OCI-LY1 (cell line): ENCODE results near the gene LEKR1.

Experiments used
- H2AFZ ChIP-seq: fragments of 200-600 bp; sonication (generic), shearing (Covaris generic); 2 replicates; pipeline ENCODE4 v1.6.0; 2014; ENCODE audit warnings: antibody characterized with exemption, mild to moderate bottlenecking, low read length
- H3F3A ChIP-seq: fragments of 200-600 bp; sonication (generic), shearing (Covaris generic); 2 replicates; pipeline ENCODE4 v1.6.0; 2014; ENCODE audit warnings: mild to moderate bottlenecking, antibody characterized with exemption, low read length, moderate library complexity; ENCODE audit not compliant: insufficient read depth
- H3K27ac ChIP-seq: fragments of 200-600 bp; sonication (generic); 2 replicates; pipeline ENCODE4 v1.5.1; 2014; ENCODE audit warnings: low read length, mixed run types, mild to moderate bottlenecking, low read depth; ENCODE audit not compliant: poor library complexity, severe bottlenecking
- H3K27me3 ChIP-seq: fragments of 200-600 bp; sonication (generic); 2 replicates; pipeline ENCODE4 v1.6.0; 2014; ENCODE audit warnings: antibody characterized with exemption, mild to moderate bottlenecking, low read length, moderate library complexity; ENCODE audit not compliant: insufficient read depth
- H3K36me3 ChIP-seq: fragments of 200-600 bp; sonication (generic); 2 replicates; pipeline ENCODE4 v1.6.1; 2014; ENCODE audit warnings: mild to moderate bottlenecking, antibody characterized with exemption, low read length, moderate library complexity, mixed read lengths; ENCODE audit not compliant: insufficient read depth
- H3K4me1 ChIP-seq: fragments of 200-600 bp; sonication (generic); 2 replicates; pipeline ENCODE4 v1.5.1; 2014; ENCODE audit warnings: mild to moderate bottlenecking, low read length, moderate library complexity; ENCODE audit not compliant: insufficient read depth, severe bottlenecking
- H3K4me2 ChIP-seq: fragments of 200-600 bp; sonication (generic), shearing (Covaris generic); 2 replicates; pipeline ENCODE4 v1.6.1; 2014; ENCODE audit warnings: low read length
- H3K4me3 ChIP-seq: fragments of 200-600 bp; sonication (generic); 2 replicates; pipeline ENCODE4 v1.5.1; 2014; ENCODE audit warnings: low read length, low read depth, mild to moderate bottlenecking, mixed read lengths; ENCODE audit not compliant: poor library complexity, severe bottlenecking
- H3K79me2 ChIP-seq: fragments of 200-600 bp; shearing (Covaris generic); 2 replicates; pipeline ENCODE4 v1.6.1; 2016; ENCODE audit warnings: mixed run types, low read length, mixed read lengths; ENCODE audit not compliant: insufficient read depth
- H3K9ac ChIP-seq: fragments of 200-600 bp; sonication (generic), shearing (Covaris generic); 2 replicates; pipeline ENCODE4 v1.6.1; 2014; ENCODE audit warnings: mild to moderate bottlenecking, low read length, mixed read lengths
- H3K9me2 ChIP-seq: fragments of 200-600 bp; sonication (generic), shearing (Covaris generic); 2 replicates; pipeline ENCODE4 v1.6.1; 2014; ENCODE audit warnings: low read depth, mild to moderate bottlenecking, low read length, mixed read lengths
- H3K9me3 ChIP-seq: fragments of 200-600 bp; shearing (Covaris generic); 2 replicates; pipeline ENCODE4 v1.6.1; 2014; ENCODE audit warnings: low read length, mixed read lengths
- H4K20me1 ChIP-seq: fragments of 200-600 bp; sonication (generic), shearing (Covaris generic); 2 replicates; pipeline ENCODE4 v1.6.0; 2016; ENCODE audit warnings: mild to moderate bottlenecking, low read length; ENCODE audit not compliant: insufficient read depth
- CTCF ChIP-seq: fragments of 200-600 bp; sonication (generic), shearing (Covaris generic); IDR thresholded peaks from 2 replicates; pipeline ENCODE4 v1.5.1; 2017; ENCODE audit warnings: mild to moderate bottlenecking, antibody characterized with exemption, low read length, moderate library complexity, mixed read lengths
- EZH2 ChIP-seq: fragments of 200-600 bp; sonication (generic), shearing (Covaris generic); IDR thresholded peaks from 2 replicates; pipeline ENCODE4 v1.8.0; 2017; ENCODE audit warnings: borderline replicate concordance, mixed run types, mild to moderate bottlenecking, antibody characterized with exemption, low read length, moderate library complexity, mixed read lengths

LEKR1 gene

DNA sequence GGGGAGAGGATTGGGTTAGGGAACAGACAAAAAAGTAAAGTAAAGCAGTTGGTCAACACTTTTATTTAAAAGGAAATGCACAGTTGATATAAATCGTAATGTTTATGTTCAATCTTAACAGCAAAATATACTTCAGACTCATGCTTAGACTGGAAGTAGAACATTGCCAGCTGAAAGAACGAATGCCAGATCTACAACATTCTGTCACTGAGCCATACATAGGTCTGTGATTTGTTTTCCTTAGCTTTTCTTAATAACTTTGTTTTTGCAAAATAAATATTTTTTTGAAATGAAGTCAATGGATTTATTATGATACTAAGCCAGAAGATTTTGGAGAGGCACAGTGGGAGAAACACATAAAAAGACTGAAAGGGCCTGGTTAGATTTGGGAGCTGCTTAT, 62.0 kb downstream of the LEKR1 start:
- TF ChIP-seq CTCF (no peak), EZH2 (no peak)
- no peaks in the 10 kb centered on the region for H3K27me3 ChIP-seq
- H3K27ac ChIP-seq: no peak overlapping the region

GRCh38 chr3:156888576-156888975, 62.4 kb downstream of the LEKR1 start:
- Histone ChIP-seq H4K20me1 (no peaks in the 10 kb centered on the region), H2AFZ (no peak overlapping the region), H3F3A (no peaks in the 10 kb centered on the region), H3K9me3 (peaks cover 9% of the 10 kb centered on the region; the same call in 1 of the 2 replicates), H3K27me3 (no peaks in the 10 kb centered on the region), H3K79me2 (no peaks in the 10 kb centered on the region), H3K27ac (no peak overlapping the region), H3K4me2 (no peak overlapping the region), H3K9me2 (no peaks in the 10 kb centered on the region), H3K9ac (no peak overlapping the region), H3K4me1 (no peaks in the 10 kb centered on the region), H3K36me3 (no peaks in the 10 kb centered on the region), H3K4me3 (no peak overlapping the region)
- TF ChIP-seq CTCF (no peak), EZH2 (no peak)

More for the DNA sequence above, 62.0 kb downstream of the LEKR1 start:
- no peaks in the 10 kb centered on the region for H3K9me2 ChIP-seq
- H3F3A ChIP-seq: no peaks in the 10 kb centered on the region
- no peak overlapping the region for H3K4me3 ChIP-seq
- no peaks in the 10 kb centered on the region for H3K4me1 ChIP-seq
- H3K79me2 ChIP-seq: no peaks in the 10 kb centered on the region
- no peaks in the 10 kb centered on the region for H3K36me3 ChIP-seq
- no peak overlapping the region for H3K9ac ChIP-seq
- peaks cover 9% of the 10 kb centered on the region; the same call in 1 of the 2 replicates for H3K9me3 ChIP-seq
- no peaks in the 10 kb centered on the region for H4K20me1 ChIP-seq
- no peak overlapping the region for H3K4me2 ChIP-seq
- H2AFZ ChIP-seq: no peak overlapping the region

DNA sequence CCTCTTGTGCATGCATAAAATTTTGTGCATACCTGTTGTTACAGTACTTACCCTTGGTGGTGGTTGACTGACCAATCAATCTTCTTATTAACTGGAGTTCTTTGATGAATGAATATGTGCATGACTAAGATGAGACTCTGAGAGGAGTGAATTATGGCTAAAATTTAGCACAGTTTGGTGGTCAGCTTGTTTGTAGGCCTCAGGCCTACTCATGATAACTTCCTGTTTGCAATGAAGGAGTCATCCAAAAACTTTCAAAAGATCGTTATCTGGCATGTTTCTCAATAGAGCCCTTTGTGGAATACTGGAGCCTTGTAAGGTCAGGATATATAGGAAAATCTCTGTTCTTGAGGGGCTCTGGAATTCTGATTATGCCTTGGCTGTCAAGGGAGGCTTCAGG, 66.5 kb downstream of the LEKR1 start:
- Histone ChIP-seq H3K9ac (no peak overlapping the region), H3F3A (no peaks in the 10 kb centered on the region), H3K9me3 (0 out of 2 replicates have a peak, but pooled peaks cover 4% of the 10 kb centered on the region), H3K27ac (no peak overlapping the region), H3K79me2 (no peaks in the 10 kb centered on the region), H3K36me3 (no peaks in the 10 kb centered on the region), H4K20me1 (no peaks in the 10 kb centered on the region), H3K9me2 (no peaks in the 10 kb centered on the region), H3K4me1 (no peaks in the 10 kb centered on the region), H3K4me3 (no peak overlapping the region), H3K27me3 (no peaks in the 10 kb centered on the region), H2AFZ (no peak overlapping the region), H3K4me2 (no peak overlapping the region)
- TF ChIP-seq EZH2 (no peak), CTCF (no peak)
